Hepatocyte (in vitro differentiated cells): ENCODE results near the gene RACK1. TPM values are rescaled to one million over a fixed set of nuclear protein-coding genes. Genes with fewer than 3 reads are reported as not detected.
"Not testable (repeated sequence)": the region's sequence is repeated elsewhere in the genome, so short reads cannot be mapped to it uniquely, and the experiment has no call there.

Experiments used
- DNase-seq: peaks from one replicate; pipeline ENCODE4 v3.0.0-alpha.2; 2016; ENCODE audit warnings: low spot score
- H2AFZ ChIP-seq: fragments of 200-600 bp; sonication (generic); 2 replicates; pipeline ENCODE4 v1.6.0; 2016; ENCODE audit warnings: antibody characterized with exemption, mild to moderate bottlenecking
- H3K27ac ChIP-seq: fragments of 200-600 bp; sonication (generic); 2 replicates; pipeline ENCODE4 v1.5.1; 2016; ENCODE audit warnings: mild to moderate bottlenecking
- H3K27me3 ChIP-seq: fragments of 200-600 bp; sonication (generic); 2 replicates; pipeline ENCODE4 v1.6.1; 2016
- H3K36me3 ChIP-seq: fragments of 200-600 bp; sonication (generic); replicated peaks from 2 replicates; pipeline ENCODE4 v1.5.1; 2016; ENCODE audit warnings: low read depth; ENCODE audit not compliant: insufficient read depth
- H3K4me1 ChIP-seq: fragments of 200-600 bp; sonication (generic); 2 replicates; pipeline ENCODE4 v1.5.1; 2016; ENCODE audit warnings: mild to moderate bottlenecking, moderate library complexity; ENCODE audit not compliant: insufficient read depth
- H3K4me2 ChIP-seq: fragments of 200-600 bp; sonication (generic); 2 replicates; pipeline ENCODE4 v1.6.0; 2016
- H3K4me3 ChIP-seq: fragments of 200-600 bp; sonication (generic); 2 replicates; pipeline ENCODE4 v1.5.1; 2016; ENCODE audit warnings: mild to moderate bottlenecking
- H3K79me2 ChIP-seq: fragments of 200-600 bp; sonication (generic); 2 replicates; pipeline ENCODE4 v1.6.0; 2017; ENCODE audit warnings: mild to moderate bottlenecking
- H3K9me2 ChIP-seq: fragments of 200-600 bp; sonication (generic); replicated peaks from 2 replicates; pipeline ENCODE4 v1.6.0; 2017; ENCODE audit warnings: mild to moderate bottlenecking; ENCODE audit not compliant: insufficient read depth
- H3K9me3 ChIP-seq: fragments of 200-600 bp; sonication (generic); 2 replicates; pipeline ENCODE4 v1.5.1; 2016; ENCODE audit warnings: low read depth, mild to moderate bottlenecking
- H4K20me1 ChIP-seq: fragments of 200-600 bp; sonication (generic); 2 replicates; pipeline ENCODE4 v1.6.0; 2016; ENCODE audit warnings: mild to moderate bottlenecking; ENCODE audit not compliant: insufficient read depth, poor library complexity, severe bottlenecking
- CTCF ChIP-seq: fragments of 200-600 bp; sonication (generic); IDR thresholded peaks from 2 replicates; pipeline ENCODE4 v1.5.1; 2016; ENCODE audit warnings: antibody characterized with exemption, mild to moderate bottlenecking; ENCODE audit not compliant: poor library complexity
- EZH2 ChIP-seq: fragments of 200-600 bp; sonication (generic); IDR thresholded peaks from 2 replicates; pipeline ENCODE4 v1.6.1; 2016; ENCODE audit warnings: antibody characterized with exemption, mild to moderate bottlenecking, borderline replicate concordance
- EZH2phosphoT487 ChIP-seq: fragments of 200-600 bp; sonication (generic); IDR thresholded peaks from one replicate; pipeline ENCODE4 v1.6.1; 2018; ENCODE audit warnings: antibody characterized with exemption, mild to moderate bottlenecking, low read depth, moderate library complexity; ENCODE audit not compliant: unreplicated experiment, severe bottlenecking
- WGBS: methylation state at CpG from one replicate; pipeline ENCODE4 v1.1.6; 2016; ENCODE audit warnings: low lambda C conversion rate; ENCODE audit errors: missing lambda C conversion rate; 5-methylcytosine and 5-hydroxymethylcytosine counted together
- polyA plus RNA-seq: library from polyadenylated mRNA; unstranded; fragments of >200 nt; fragmentation: Nextera tagmentation; extraction: Ambion mirVana; gene quantifications from 2 replicates; pipeline ENCODE4 v1.2.1, GENCODE V29; 2016
- total RNA-seq: library from RNA; depleted of rRNA; stranded (reverse); fragments of >200 nt; gene quantifications from 2 replicates; pipeline ENCODE4 v1.2.3, GENCODE V29; 2014

RACK1 gene
- total and polyA plus RNA-seq, 2 experiments from 2014 or later, result 680 to 2,199 TPM

GRCh38 chr5:181283347-181283746 is 39.6 kb upstream of the RACK1 start:
- no peak overlapping the region for H3K27ac ChIP-seq
- 89% methylated on average over 9 of the region's 13 CpGs for WGBS
- H4K20me1 ChIP-seq, result peaks cover 46% of the 10 kb centered on the region
- H3K9me3 ChIP-seq, result no peaks in the 10 kb centered on the region
- no peak overlapping the region for H2AFZ ChIP-seq
- H3K27me3 ChIP-seq, result no peaks in the 10 kb centered on the region
- H3K79me2 ChIP-seq, result peaks cover 66% of the 10 kb centered on the region
- H3K4me2 ChIP-seq, result peak overlapping the region; percentile 79
- DNase-seq, result no peak
- peaks cover 6% of the 10 kb centered on the region for H3K4me1 ChIP-seq
- H3K36me3 ChIP-seq, result no peaks in the 10 kb centered on the region
- H3K9me2 ChIP-seq, result no peaks in the 10 kb centered on the region
- TF ChIP-seq EZH2phosphoT487 (no peak), CTCF (no peak), EZH2 (no peak)
- no peak overlapping the region for H3K4me3 ChIP-seq

- H3K27ac ChIP-seq, result no peak overlapping the region
- peak overlapping the region; percentile 79 for H3K4me2 ChIP-seq
- no peak overlapping the region for H2AFZ ChIP-seq
- TF ChIP-seq EZH2, result no peak
- TF ChIP-seq CTCF, result no peak
- no peak for TF ChIP-seq EZH2phosphoT487
- peaks cover 6% of the 10 kb centered on the region for H3K4me1 ChIP-seq
- H3K9me3 ChIP-seq, result no peaks in the 10 kb centered on the region
- H3K79me2 ChIP-seq, result peaks cover 62% of the 10 kb centered on the region
- no peak for DNase-seq
- no peak overlapping the region for H3K4me3 ChIP-seq
- H3K9me2 ChIP-seq, result no peaks in the 10 kb centered on the region
- WGBS, result 88% methylated on average over 7 of the region's 7 CpGs
- H4K20me1 ChIP-seq, result peaks cover 46% of the 10 kb centered on the region
- no peaks in the 10 kb centered on the region for H3K27me3 ChIP-seq
- H3K36me3 ChIP-seq, result no peaks in the 10 kb centered on the region
Observed at GRCh38 chr5:181282874-181283273, 39.2 kb upstream of the RACK1 start.

- H3K36me3 ChIP-seq, H3K9me3 ChIP-seq, H2AFZ ChIP-seq, H3K4me3 ChIP-seq, DNase-seq, H3K4me1 ChIP-seq, H3K27ac ChIP-seq, H3K27me3 ChIP-seq, H3K9me2 ChIP-seq: not testable (repeated sequence)
- 72% methylated on average over 16 of the region's 16 CpGs for WGBS
- peaks cover 46% of the 10 kb centered on the region for H4K20me1 ChIP-seq
- peak overlapping the region; percentile 79 for H3K4me2 ChIP-seq
- H3K79me2 ChIP-seq, result peaks cover 57% of the 10 kb centered on the region
Observed at GRCh38 chr5:181282415-181282814, 38.7 kb upstream of the RACK1 start.

GRCh38 chr5:181281984-181282316 is 38.2 kb upstream of the RACK1 start:
- no peak overlapping the region for H2AFZ ChIP-seq
- peak; percentile 4 for TF ChIP-seq CTCF
- no peak for TF ChIP-seq EZH2
- TF ChIP-seq EZH2phosphoT487, result no peak
- H3K4me2 ChIP-seq, result peak overlapping the region; percentile 79
- H3K9me3 ChIP-seq, result no peaks in the 10 kb centered on the region
- no peak for DNase-seq
- H3K27me3 ChIP-seq, result no peaks in the 10 kb centered on the region
- peaks cover 45% of the 10 kb centered on the region for H4K20me1 ChIP-seq
- no peaks in the 10 kb centered on the region for H3K36me3 ChIP-seq
- no peaks in the 10 kb centered on the region for H3K9me2 ChIP-seq
- peaks cover 55% of the 10 kb centered on the region for H3K79me2 ChIP-seq
- H3K4me1 ChIP-seq, result peaks cover 6% of the 10 kb centered on the region
- no peak overlapping the region for H3K27ac ChIP-seq
- H3K4me3 ChIP-seq, result peak overlapping the region; percentile 72
- WGBS, result 1% methylated on average over 11 of the region's 18 CpGs
